Subcutaneous abdominal adipose tissue (tissue), 5 donors: ENCODE results near the gene DDX55.

Source experiments
- H3K27ac ChIP-seq: one replicate; pipeline ENCODE4 v1.7.0; 2013; ENCODE audit warnings: low read depth, mild to moderate bottlenecking, inconsistent platforms, low read length, moderate library complexity
- H3K27me3 ChIP-seq, 5 donors: one replicate each; pipeline ENCODE4 v1.7.0; 2013; ENCODE audit warnings: low read length in 5 of 5, inconsistent platforms in 1 of 5; ENCODE audit not compliant: control insufficient read depth in 5 of 5, insufficient read depth in 4 of 5
- H3K36me3 ChIP-seq, 5 donors: one replicate each; pipeline ENCODE4 v1.7.0; 2013; ENCODE audit warnings: low read length in 5 of 5; ENCODE audit not compliant: control insufficient read depth in 5 of 5, insufficient read depth in 5 of 5
- H3K4me1 ChIP-seq, 5 donors: one replicate each; pipeline ENCODE4 v1.7.0; 2013; ENCODE audit warnings: low read length in 5 of 5, mild to moderate bottlenecking in 3 of 5, moderate library complexity in 1 of 5; ENCODE audit not compliant: control insufficient read depth in 5 of 5, insufficient read depth in 5 of 5
- H3K4me3 ChIP-seq, 5 donors: one replicate each; pipeline ENCODE4 v1.7.0; 2013; ENCODE audit warnings: low read length in 5 of 5, low read depth in 1 of 5
- H3K9ac ChIP-seq, 5 donors: one replicate each; pipeline ENCODE4 v1.7.0; 2013; ENCODE audit warnings: low read length in 5 of 5, mild to moderate bottlenecking in 4 of 5, moderate library complexity in 3 of 5
- H3K9me3 ChIP-seq, 5 donors: one replicate each; pipeline ENCODE4 v1.7.0; 2013; ENCODE audit warnings: low read length in 5 of 5; ENCODE audit not compliant: control insufficient read depth in 5 of 5
- donor health status: healthy.
- donor health status: healthy.
- donor health status: healthy.
- donor health status: healthy.
- donor health status: healthy.

Gene DDX55

GRCh38 chr12:123633379-123634141 lies 31.7 kb downstream of the DDX55 start, which contains the start of the genes EIF2B1 and GTF2H3:
Gene EIF2B1 (minus strand): TSS chr12:123633686. CDS start chr12:123633557, 129 bp downstream.
Gene GTF2H3 (plus strand): TSS chr12:123633829. CDS start chr12:123633860, 31 bp downstream.
- Histone ChIP-seq H3K36me3 (peaks cover 11 to 26% (median 25%) of the 10 kb centered on the region in 5 donors), H3K4me1 (peaks cover 0 to 24% (median 19%) of the 10 kb centered on the region in 5 donors), H3K4me3 (peak within 1 kb of the TSS; percentile 86 to 99 (median 95)), H3K9ac (peak within 1 kb of the TSS; percentile 91 to 100 (median 94)), H3K9me3 (no peaks in the 10 kb centered on the region), H3K27me3 (no peaks in the 10 kb centered on the region), H3K27ac (peak within 1 kb of the TSS; percentile 90)

- peak overlapping the region; percentile 90 for H3K27ac ChIP-seq
- peak overlapping the region; percentile 86 to 99 (median 95) for H3K4me3 ChIP-seq
- H3K9ac ChIP-seq = peak overlapping the region; percentile 91 to 100 (median 94)
- peaks cover 8 to 20% (median 19%) of the 10 kb centered on the region in 5 donors for H3K36me3 ChIP-seq
- no peaks in the 10 kb centered on the region for H3K9me3 ChIP-seq
- H3K4me1 ChIP-seq = peaks cover 0 to 24% (median 19%) of the 10 kb centered on the region in 5 donors
- no peaks in the 10 kb centered on the region for H3K27me3 ChIP-seq
Measured at GRCh38 chr12:123634142-123634561, 32.3 kb downstream of the DDX55 start.

- no peaks in the 10 kb centered on the region for H3K9me3 ChIP-seq
- H3K27ac ChIP-seq = no peak overlapping the region
- H3K36me3 ChIP-seq = peaks cover 10 to 47% (median 24%) of the 10 kb centered on the region in 5 donors
- no peak overlapping the region for H3K4me3 ChIP-seq
- H3K9ac ChIP-seq = no peak overlapping the region
- H3K27me3 ChIP-seq = no peaks in the 10 kb centered on the region
- H3K4me1 ChIP-seq = peaks cover 0 to 13% (median 0%) of the 10 kb centered on the region in 5 donors
Measured at GRCh38 chr12:123643911-123644310, 42.0 kb downstream of the DDX55 start.

- peaks cover 0 to 13% (median 0%) of the 10 kb centered on the region in 5 donors for H3K4me1 ChIP-seq
- H3K36me3 ChIP-seq = peaks cover 10 to 54% (median 30%) of the 10 kb centered on the region in 5 donors
- no peak overlapping the region for H3K27ac ChIP-seq
- H3K9me3 ChIP-seq = no peaks in the 10 kb centered on the region
- no peak overlapping the region for H3K9ac ChIP-seq
- H3K4me3 ChIP-seq = no peak overlapping the region
- no peaks in the 10 kb centered on the region for H3K27me3 ChIP-seq
Measured at GRCh38 chr12:123645380-123645779, 43.5 kb downstream of the DDX55 start.

- no peak overlapping the region for H3K9ac ChIP-seq
- peaks cover 10 to 54% (median 32%) of the 10 kb centered on the region in 5 donors for H3K36me3 ChIP-seq
Measured at GRCh38 chr12:123645878-123646277, 44.0 kb downstream of the DDX55 start.

GRCh38 chr12:123648401-123648800 lies 46.5 kb downstream of the DDX55 start:
- no peak overlapping the region for H3K27ac ChIP-seq
- H3K27me3 ChIP-seq = no peaks in the 10 kb centered on the region
- no peak overlapping the region for H3K4me3 ChIP-seq
- no peaks in the 10 kb centered on the region for H3K9me3 ChIP-seq
- H3K36me3 ChIP-seq = peaks cover 10 to 48% (median 39%) of the 10 kb centered on the region in 5 donors
- peaks cover 0 to 13% (median 0%) of the 10 kb centered on the region in 5 donors for H3K4me1 ChIP-seq
- no peak overlapping the region for H3K9ac ChIP-seq

More at GRCh38 chr12:123645878-123646277, 44.0 kb downstream of the DDX55 start:
- Histone ChIP-seq H3K27ac (no peak overlapping the region), H3K27me3 (no peaks in the 10 kb centered on the region), H3K4me3 (no peak overlapping the region), H3K9me3 (no peaks in the 10 kb centered on the region), H3K4me1 (peaks cover 0 to 13% (median 0%) of the 10 kb centered on the region in 5 donors)

GRCh38 chr12:123654129-123654701 lies 52.3 kb downstream of the DDX55 start:
- H3K9ac ChIP-seq = no peak overlapping the region
- H3K4me3 ChIP-seq = no peak overlapping the region
- no peak overlapping the region for H3K27ac ChIP-seq
- no peaks in the 10 kb centered on the region for H3K9me3 ChIP-seq
- peaks cover 8 to 52% (median 44%) of the 10 kb centered on the region in 5 donors for H3K36me3 ChIP-seq
- H3K27me3 ChIP-seq = no peaks in the 10 kb centered on the region
- H3K4me1 ChIP-seq = no peaks in the 10 kb centered on the region

- H3K4me3 ChIP-seq = no peak overlapping the region
- no peak overlapping the region for H3K9ac ChIP-seq
- no peaks in the 10 kb centered on the region for H3K9me3 ChIP-seq
- no peaks in the 10 kb centered on the region for H3K27me3 ChIP-seq
- no peak overlapping the region for H3K27ac ChIP-seq
- peaks cover 13 to 49% (median 47%) of the 10 kb centered on the region in 5 donors for H3K36me3 ChIP-seq
- no peaks in the 10 kb centered on the region for H3K4me1 ChIP-seq
Measured at GRCh38 chr12:123655420-123655819, 53.5 kb downstream of the DDX55 start.

GRCh38 chr12:123656392-123656791 lies 54.5 kb downstream of the DDX55 start:
- Histone ChIP-seq H3K4me3 (no peak overlapping the region), H3K9me3 (no peaks in the 10 kb centered on the region), H3K27ac (no peak overlapping the region), H3K27me3 (no peaks in the 10 kb centered on the region), H3K36me3 (peaks cover 16 to 49% (median 41%) of the 10 kb centered on the region in 5 donors), H3K4me1 (no peaks in the 10 kb centered on the region), H3K9ac (no peak overlapping the region)

GRCh38 chr12:123657211-123657610 lies 55.3 kb downstream of the DDX55 start:
- H3K9ac ChIP-seq = no peak overlapping the region
- H3K27ac ChIP-seq = no peak overlapping the region
- no peaks in the 10 kb centered on the region for H3K27me3 ChIP-seq
- H3K36me3 ChIP-seq = peaks cover 16 to 45% (median 36%) of the 10 kb centered on the region in 5 donors
- no peak overlapping the region for H3K4me3 ChIP-seq
- H3K4me1 ChIP-seq = no peaks in the 10 kb centered on the region
- no peaks in the 10 kb centered on the region for H3K9me3 ChIP-seq
